ENCODE measurements around the gene KANSL1L. TPM values are rescaled to one million over a fixed set of nuclear protein-coding genes. Genes with fewer than 3 reads are reported as not detected.

The KANSL1L gene
- total RNA-seq, 4 donors from 2014 or later, result 18.0 to 48.7 (median 25.6) TPM

- H3K27me3 ChIP-seq, result no peaks in the 10 kb centered on the region
- no peak overlapping the region for H3K4me3 ChIP-seq
- TF ChIP-seq POLR2A (IDR thresholded peaks at IDR 0.05), result no peak
- TF ChIP-seq POLR2AphosphoS5 (IDR thresholded peaks at IDR 0.05), result no peak
- TF ChIP-seq CTCF (IDR thresholded peaks at IDR 0.05), result no peak
- no peak for TF ChIP-seq EP300 (IDR thresholded peaks at IDR 0.05)
- H3K4me1 ChIP-seq, result no peaks in the 10 kb centered on the region
- WGBS, result 86% methylated on average over 2 of the region's 2 CpGs
- no peaks in the 10 kb centered on the region for H3K9me3 ChIP-seq
- DNase-seq (ENCODE audit: low spot score in 2 of 2), result no peak
- peaks cover 3% of the 10 kb centered on the region for H3K36me3 ChIP-seq
- no peak overlapping the region for H3K27ac ChIP-seq
These were observed 137.0 kb downstream of the KANSL1L start for GRCh38 chr2:210034087-210034683.

- Histone ChIP-seq H3K36me3 (peaks cover 36% of the 10 kb centered on the region), H3K4me1 (no peaks in the 10 kb centered on the region), H3K27ac (no peak overlapping the region), H3K9me3 (no peaks in the 10 kb centered on the region), H3K4me3 (no peak overlapping the region), H3K27me3 (no peaks in the 10 kb centered on the region)
- DNase-seq (ENCODE audit: low spot score in 2 of 2), result no peak
- TF ChIP-seq CTCF (IDR thresholded peaks at IDR 0.05), result no peak
- no peak for TF ChIP-seq EP300 (IDR thresholded peaks at IDR 0.05)
- no peak for TF ChIP-seq POLR2AphosphoS5 (IDR thresholded peaks at IDR 0.05)
- no peak for TF ChIP-seq POLR2A (IDR thresholded peaks at IDR 0.05)
- 68% methylated on average over 2 of the region's 2 CpGs for WGBS
These were observed 143.0 kb downstream of the KANSL1L start for GRCh38 chr2:210028178-210028577.

GRCh38 chr2:210027608-210028007, 143.6 kb downstream of the KANSL1L start:
- H3K27me3 ChIP-seq, result no peaks in the 10 kb centered on the region
- no peaks in the 10 kb centered on the region for H3K4me1 ChIP-seq
- no peak for DNase-seq (ENCODE audit: low spot score in 2 of 2)
- no peak for TF ChIP-seq POLR2AphosphoS5 (IDR thresholded peaks at IDR 0.05)
- no peak overlapping the region for H3K4me3 ChIP-seq
- WGBS, result 89% methylated on average over 2 of the region's 2 CpGs
- H3K9me3 ChIP-seq, result no peaks in the 10 kb centered on the region
- peaks cover 41% of the 10 kb centered on the region for H3K36me3 ChIP-seq
- H3K27ac ChIP-seq, result no peak overlapping the region

GRCh38 chr2:210022824-210023223, 148.4 kb downstream of the KANSL1L start:
- Histone ChIP-seq H3K9me3 (no peaks in the 10 kb centered on the region), H3K4me3 (no peak overlapping the region), H3K4me1 (no peaks in the 10 kb centered on the region), H3K36me3 (peaks cover 83% of the 10 kb centered on the region), H3K27me3 (no peaks in the 10 kb centered on the region), H3K27ac (no peak overlapping the region)
- TF ChIP-seq EP300 (IDR thresholded peaks at IDR 0.05) (no peak), POLR2AphosphoS5 (IDR thresholded peaks at IDR 0.05) (no peak), CTCF (IDR thresholded peaks at IDR 0.05) (no peak), POLR2A (IDR thresholded peaks at IDR 0.05) (no peak)
- DNase-seq (ENCODE audit: low spot score in 2 of 2), result no peak
- 89% methylated on average over 3 of the region's 3 CpGs for WGBS

- TF ChIP-seq CTCF (IDR thresholded peaks at IDR 0.05) (no peak), POLR2AphosphoS5 (IDR thresholded peaks at IDR 0.05) (no peak), EP300 (IDR thresholded peaks at IDR 0.05) (no peak), POLR2A (IDR thresholded peaks at IDR 0.05) (no peak)
- Histone ChIP-seq H3K4me1 (no peaks in the 10 kb centered on the region), H3K27me3 (no peaks in the 10 kb centered on the region), H3K27ac (no peak overlapping the region), H3K9me3 (no peaks in the 10 kb centered on the region), H3K4me3 (no peak overlapping the region), H3K36me3 (peaks cover 91% of the 10 kb centered on the region)
- no peak for DNase-seq (ENCODE audit: low spot score in 2 of 2)
- 89% methylated on average over 1 of the region's 1 CpG for WGBS
These were observed 151.1 kb downstream of the KANSL1L start for GRCh38 chr2:210020138-210020537.

GRCh38 chr2:210009896-210010295, 161.3 kb downstream of the KANSL1L start:
- no peak for DNase-seq (ENCODE audit: low spot score in 2 of 2)
- no peak overlapping the region for H3K4me3 ChIP-seq
- TF ChIP-seq POLR2A (IDR thresholded peaks at IDR 0.05), result no peak
- TF ChIP-seq EP300 (IDR thresholded peaks at IDR 0.05), result no peak
- TF ChIP-seq CTCF (IDR thresholded peaks at IDR 0.05), result no peak
- no peak for TF ChIP-seq POLR2AphosphoS5 (IDR thresholded peaks at IDR 0.05)
- no peaks in the 10 kb centered on the region for H3K9me3 ChIP-seq
- H3K27ac ChIP-seq, result no peak overlapping the region
- 51% methylated on average over 3 of the region's 3 CpGs for WGBS
- H3K27me3 ChIP-seq, result no peaks in the 10 kb centered on the region
- peaks cover 12% of the 10 kb centered on the region for H3K4me1 ChIP-seq
- peaks cover 12% of the 10 kb centered on the region for H3K36me3 ChIP-seq

Data from suprapubic skin (tissue), 4 donors.